ENCODE results near the gene CUZD1.

Gene CUZD1

GRCh38 chr10:122854648-122855047 is 9.0 kb upstream of the CUZD1 start:
- no peak for DNase-seq (ENCODE audit: low read depth)

GRCh38 chr10:122853665-122854313 is 8.1 kb upstream of the CUZD1 start:
- no peak for DNase-seq (ENCODE audit: low read depth)

- no peak for DNase-seq (ENCODE audit: low read depth)
Observed at GRCh38 chr10:122852261-122852660, 6.6 kb upstream of the CUZD1 start.

GRCh38 chr10:122850705-122851640 is 5.3 kb upstream of the CUZD1 start:
- DNase-seq (ENCODE audit: low read depth): no peak

GRCh38 chr10:122849900-122850605 is 4.4 kb upstream of the CUZD1 start:
- DNase-seq (ENCODE audit: low read depth): no peak

- DNase-seq (ENCODE audit: low read depth): no peak
Observed at GRCh38 chr10:122849090-122849489, 3.4 kb upstream of the CUZD1 start.

- DNase-seq (ENCODE audit: low read depth): no peak
Observed at GRCh38 chr10:122847782-122848604, 2.3 kb upstream of the CUZD1 start.

- no peak for DNase-seq (ENCODE audit: low read depth)
Observed at GRCh38 chr10:122844146-122844545, 1.5 kb downstream of the CUZD1 start.

GRCh38 chr10:122841569-122841968 is 4.1 kb downstream of the CUZD1 start:
- DNase-seq (ENCODE audit: low read depth): no peak

GRCh38 chr10:122839505-122839904 is 6.2 kb downstream of the CUZD1 start:
- DNase-seq (ENCODE audit: low read depth): no peak

GRCh38 chr10:122838880-122839279 is 6.8 kb downstream of the CUZD1 start:
- DNase-seq (ENCODE audit: low read depth): no peak

- no peak for DNase-seq (ENCODE audit: low read depth)
Observed at GRCh38 chr10:122835908-122836307, 9.7 kb downstream of the CUZD1 start.

GRCh38 chr10:122830965-122831353 is 14.7 kb downstream of the CUZD1 start:
- no peak for DNase-seq (ENCODE audit: low read depth)

- no peak for DNase-seq (ENCODE audit: low read depth)
Observed at GRCh38 chr10:122830273-122830964, 15.2 kb downstream of the CUZD1 start.

GRCh38 chr10:122829454-122829853 is 16.2 kb downstream of the CUZD1 start:
- DNase-seq (ENCODE audit: low read depth): no peak

GRCh38 chr10:122828716-122829255 is 16.9 kb downstream of the CUZD1 start:
- DNase-seq (ENCODE audit: low read depth): no peak

- DNase-seq (ENCODE audit: low read depth): no peak
Observed at GRCh38 chr10:122827302-122827701, 18.4 kb downstream of the CUZD1 start.

GRCh38 chr10:122822973-122823690 is 22.5 kb downstream of the CUZD1 start:
- DNase-seq (ENCODE audit: low read depth): no peak

- no peak for DNase-seq (ENCODE audit: low read depth)
Observed at GRCh38 chr10:122821808-122822207, 23.8 kb downstream of the CUZD1 start.

- no peak for DNase-seq (ENCODE audit: low read depth)
Observed at GRCh38 chr10:122815458-122815857, 30.2 kb downstream of the CUZD1 start.

Data from stimulated activated CD8-positive, alpha-beta memory T cell treated with anti-CD3 and anti-CD28 coated beads, Interleukin-15, amount 100 ng/mL, for 1 hour (primary cell).